ENCODE measurements around the gene POLRMT.

The POLRMT gene

GRCh38 chr19:651991-652390 is 18.7 kb upstream of the POLRMT start:
- CTCF ChIA-PET: no interaction called here
- peak overlapping the region; percentile 11; the same call in 1 of the 2 replicates for H3K27ac ChIP-seq
- no peak for DNase-seq (ENCODE audit: low spot score)
- POLR2A ChIA-PET (ENCODE audit: low non-redundant PET): no interaction called here
- no peak for TF ChIP-seq CTCF (conservative IDR thresholded peaks at IDR 0.05; ENCODE audit: low read depth)

GRCh38 chr19:651114-651818 is 17.9 kb upstream of the POLRMT start:
- H3K27ac ChIP-seq: no peak overlapping the region
- CTCF ChIA-PET: no interaction called here
- DNase-seq (ENCODE audit: low spot score): no peak
- TF ChIP-seq CTCF (conservative IDR thresholded peaks at IDR 0.05; ENCODE audit: low read depth): no peak
- POLR2A ChIA-PET (ENCODE audit: low non-redundant PET): no interaction called here

- no peak for DNase-seq (ENCODE audit: low spot score)
- CTCF ChIA-PET: no interaction called here
- no peak overlapping the region; the same call in 1 of the 2 replicates for H3K27ac ChIP-seq
- POLR2A ChIA-PET (ENCODE audit: low non-redundant PET): interaction anchor here (0.6 kb wide), 1 partner anchor 12 kb away, joined by 3 read pairs; no protein-coding TSS in a partner anchor
- no peak for TF ChIP-seq CTCF (conservative IDR thresholded peaks at IDR 0.05; ENCODE audit: low read depth)
Measured at GRCh38 chr19:650121-650520, 16.8 kb upstream of the POLRMT start.

GRCh38 chr19:648904-649801 is 15.8 kb upstream of the POLRMT start:
- DNase-seq (ENCODE audit: low spot score): no peak
- CTCF ChIA-PET: no interaction called here
- POLR2A ChIA-PET (ENCODE audit: low non-redundant PET): interaction anchor here (0.7 kb wide), 1 partner anchor 51 kb away, joined by 3 read pairs; no protein-coding TSS in a partner anchor
- no peak overlapping the region for H3K27ac ChIP-seq
- no peak for TF ChIP-seq CTCF (conservative IDR thresholded peaks at IDR 0.05; ENCODE audit: low read depth)

- POLR2A ChIA-PET (ENCODE audit: low non-redundant PET): interaction anchor here (0.6 kb wide), 1 partner anchor 165 kb away, joined by 4 read pairs; no protein-coding TSS in a partner anchor
Measured at GRCh38 chr19:648305-648704, 15.0 kb upstream of the POLRMT start.

More at GRCh38 chr19:648305-648704, 15.0 kb upstream of the POLRMT start:
- DNase-seq (ENCODE audit: low spot score): no peak
- CTCF ChIA-PET: no interaction called here
- H3K27ac ChIP-seq: no peak overlapping the region
- TF ChIP-seq CTCF (conservative IDR thresholded peaks at IDR 0.05; ENCODE audit: low read depth): no peak
